Suprapubic skin (tissue), 4 donors: Measurements from ENCODE around the gene POU5F1. TPM values are rescaled to one million over a fixed set of nuclear protein-coding genes. Genes with fewer than 3 reads are reported as not detected.
A peak's percentile ranks its signal among the peaks of the same experiment; 100 is the strongest.
"Not testable (repeated sequence)": the region's sequence is repeated elsewhere in the genome, so short reads cannot be mapped to it uniquely, and the experiment has no call there.

Experiments
- DNase-seq, 2 donors: peaks; one replicate each; pipeline ENCODE4 v3.0.0-alpha.2; 2019; ENCODE audit warnings: low spot score in 2 of 2
- H3K27ac ChIP-seq: fragments of 200-600 bp; sonication (generic); one replicate; pipeline ENCODE4 v1.5.1; 2019
- H3K27me3 ChIP-seq: fragments of 200-600 bp; sonication (generic); one replicate; pipeline ENCODE4 v1.5.1; 2019
- H3K36me3 ChIP-seq: fragments of 200-600 bp; sonication (generic); one replicate; pipeline ENCODE4 v1.5.1; 2019
- H3K4me1 ChIP-seq: fragments of 200-600 bp; sonication (generic); one replicate; pipeline ENCODE4 v1.5.1; 2019
- H3K4me3 ChIP-seq: fragments of 200-600 bp; sonication (generic); one replicate; pipeline ENCODE4 v1.5.1; 2019; ENCODE audit warnings: mild to moderate bottlenecking
- H3K9me3 ChIP-seq: fragments of 200-600 bp; sonication (generic); one replicate; pipeline ENCODE4 v1.5.1; 2019
- EP300 ChIP-seq: sonication (generic); formaldehyde crosslinking; IDR thresholded peaks from one replicate; pipeline ENCODE4 v1.6.1; 2017; ENCODE audit warnings: antibody characterized with exemption
- POLR2A ChIP-seq, 2 donors: fragments of 450-650 bp; IDR thresholded peaks; one replicate each; pipeline ENCODE4 v1.6.1; 2017; ENCODE audit warnings: antibody characterized with exemption in 2 of 2, mild to moderate bottlenecking in 2 of 2, moderate library complexity in 2 of 2
- POLR2AphosphoS5 ChIP-seq, 3 donors: sonication (generic); formaldehyde crosslinking; IDR thresholded peaks; one replicate each; pipeline ENCODE4 v1.6.1; 2017; ENCODE audit warnings: antibody characterized with exemption in 3 of 3
- whole genome bisulfite sequencing: methylation state at CpG from one replicate; pipeline ENCODE4 v1.1.5; 2018; 5-methylcytosine and 5-hydroxymethylcytosine counted together
- total RNA-seq, 4 donors: library from RNA; depleted of rRNA; stranded (reverse); fragments of >200 nt; gene quantifications; one replicate each; pipeline ENCODE4 v1.1.0, GENCODE V29; 2016
- TF ChIP-seq, protein P1 (sequence below), 2 donors: fragments of 200-600 bp in 1 of 2; fragments of 450-650 bp in 1 of 2; sonication (generic) in 1 of 2; IDR thresholded peaks; one replicate each; pipeline ENCODE4 v1.5.1; 2016 to 2019; ENCODE audit warnings: antibody characterized with exemption in 2 of 2, mild to moderate bottlenecking in 1 of 2, moderate library complexity in 1 of 2

Gene POU5F1
- total RNA-seq, 4 donors from 2014 or later = 0.85 to 13.0 (median 7.7) TPM

DNA sequence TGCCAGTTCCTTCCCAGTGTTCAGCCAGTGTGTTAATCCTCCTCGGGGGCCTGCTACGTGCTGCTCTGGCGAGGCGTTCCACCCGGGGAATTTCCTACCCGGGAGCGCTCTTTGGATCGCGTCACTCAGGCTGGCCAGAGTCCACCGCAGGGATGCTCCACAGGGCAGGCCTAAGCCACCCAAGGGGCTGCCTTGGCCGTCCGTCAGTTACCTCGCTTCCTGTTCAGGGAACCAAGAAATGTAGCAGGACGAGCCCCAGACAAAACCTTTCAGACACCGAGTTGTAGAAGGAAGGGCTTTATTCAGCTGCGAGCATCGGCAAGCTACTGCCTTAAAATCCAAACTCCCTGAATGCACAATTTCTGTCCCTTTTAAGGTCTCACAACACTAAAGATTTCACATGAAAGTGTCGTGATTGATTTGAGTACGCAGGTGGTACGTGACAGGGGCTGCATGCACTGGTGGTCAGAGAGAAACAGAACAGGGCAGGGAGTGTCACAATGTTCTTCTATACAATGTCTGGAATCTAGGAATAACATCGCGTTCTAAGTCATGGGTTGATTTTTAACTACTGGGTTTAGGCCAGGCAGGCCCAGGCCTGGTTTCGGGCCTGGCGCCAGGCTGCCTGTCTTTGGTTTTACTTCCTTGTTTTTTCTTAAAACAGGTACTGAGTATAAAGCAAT is 15.7 kb upstream of the POU5F1 start:
- peaks cover 12% of the 10 kb centered on the region for H3K4me1 ChIP-seq
- peak overlapping the region; percentile 17 for H3K4me3 ChIP-seq
- peak overlapping the region; percentile 86 for H3K27ac ChIP-seq
- no peaks in the 10 kb centered on the region for H3K9me3 ChIP-seq
- no peaks in the 10 kb centered on the region for H3K27me3 ChIP-seq
- DNase-seq = peak in 1 of 2 donors; percentile 88
- 61% methylated on average over 18 of the region's 24 CpGs for WGBS
- TF ChIP-seq POLR2AphosphoS5 (IDR thresholded peaks at IDR 0.05) (no peak), POLR2A (IDR thresholded peaks at IDR 0.05) (no peak), EP300 (no peak)
- TF ChIP-seq, protein P1, sequence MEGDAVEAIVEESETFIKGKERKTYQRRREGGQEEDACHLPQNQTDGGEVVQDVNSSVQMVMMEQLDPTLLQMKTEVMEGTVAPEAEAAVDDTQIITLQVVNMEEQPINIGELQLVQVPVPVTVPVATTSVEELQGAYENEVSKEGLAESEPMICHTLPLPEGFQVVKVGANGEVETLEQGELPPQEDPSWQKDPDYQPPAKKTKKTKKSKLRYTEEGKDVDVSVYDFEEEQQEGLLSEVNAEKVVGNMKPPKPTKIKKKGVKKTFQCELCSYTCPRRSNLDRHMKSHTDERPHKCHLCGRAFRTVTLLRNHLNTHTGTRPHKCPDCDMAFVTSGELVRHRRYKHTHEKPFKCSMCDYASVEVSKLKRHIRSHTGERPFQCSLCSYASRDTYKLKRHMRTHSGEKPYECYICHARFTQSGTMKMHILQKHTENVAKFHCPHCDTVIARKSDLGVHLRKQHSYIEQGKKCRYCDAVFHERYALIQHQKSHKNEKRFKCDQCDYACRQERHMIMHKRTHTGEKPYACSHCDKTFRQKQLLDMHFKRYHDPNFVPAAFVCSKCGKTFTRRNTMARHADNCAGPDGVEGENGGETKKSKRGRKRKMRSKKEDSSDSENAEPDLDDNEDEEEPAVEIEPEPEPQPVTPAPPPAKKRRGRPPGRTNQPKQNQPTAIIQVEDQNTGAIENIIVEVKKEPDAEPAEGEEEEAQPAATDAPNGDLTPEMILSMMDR (IDR thresholded peaks at IDR 0.05) = no peak
- no peaks in the 10 kb centered on the region for H3K36me3 ChIP-seq

DNA sequence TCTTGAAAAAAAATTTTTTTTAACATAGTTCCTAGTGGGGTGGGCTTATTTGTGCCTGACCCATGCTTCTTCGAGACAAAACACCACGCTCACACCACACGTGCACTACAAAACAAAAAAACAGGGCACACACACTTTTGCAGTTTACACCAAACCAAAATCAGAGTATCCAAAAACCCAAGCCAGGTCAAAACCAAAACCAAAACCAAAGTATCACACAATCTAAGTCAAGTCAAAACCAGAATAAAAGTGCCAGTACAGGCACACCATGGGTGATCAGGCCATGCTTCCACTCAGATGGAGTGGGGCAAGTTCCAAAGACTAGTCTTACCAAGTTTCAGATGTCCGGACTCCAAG is 15.2 kb upstream of the POU5F1 start:
- WGBS = 40% methylated on average over 4 of the region's 4 CpGs

DNA sequence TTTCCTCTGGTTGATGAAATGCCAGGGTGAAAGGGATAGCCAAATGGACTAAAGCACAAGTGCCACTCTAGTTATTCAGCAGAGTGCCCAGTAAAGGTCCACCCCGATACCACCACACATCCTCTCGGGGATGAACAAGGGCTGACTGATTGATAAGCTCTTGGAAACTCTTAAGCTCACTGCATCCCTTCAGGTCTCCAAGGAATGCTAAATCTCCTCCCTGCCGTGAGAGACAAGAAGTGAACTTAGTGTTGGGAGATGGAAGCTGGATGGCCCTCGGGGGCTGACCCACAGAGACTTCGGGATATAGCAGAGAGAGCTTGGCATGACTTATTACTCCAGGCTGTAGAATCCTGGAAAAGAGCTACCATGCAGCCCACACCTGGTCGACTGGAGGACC is 13.4 kb upstream of the POU5F1 start:
- not testable (repeated sequence) for H3K36me3 ChIP-seq, H3K4me3 ChIP-seq, H3K9me3 ChIP-seq, DNase-seq, H3K27ac ChIP-seq, H3K27me3 ChIP-seq
- WGBS = 66% methylated on average over 6 of the region's 6 CpGs
- H3K4me1 ChIP-seq = peaks cover 12% of the 10 kb centered on the region

More for the DNA sequence above, 15.2 kb upstream of the POU5F1 start:
- Histone ChIP-seq H3K27ac (peak overlapping the region; percentile 86), H3K4me3 (peak overlapping the region; percentile 17), H3K4me1 (peaks cover 12% of the 10 kb centered on the region)
- not testable (repeated sequence) for H3K9me3 ChIP-seq, H3K27me3 ChIP-seq, DNase-seq, H3K36me3 ChIP-seq

DNA sequence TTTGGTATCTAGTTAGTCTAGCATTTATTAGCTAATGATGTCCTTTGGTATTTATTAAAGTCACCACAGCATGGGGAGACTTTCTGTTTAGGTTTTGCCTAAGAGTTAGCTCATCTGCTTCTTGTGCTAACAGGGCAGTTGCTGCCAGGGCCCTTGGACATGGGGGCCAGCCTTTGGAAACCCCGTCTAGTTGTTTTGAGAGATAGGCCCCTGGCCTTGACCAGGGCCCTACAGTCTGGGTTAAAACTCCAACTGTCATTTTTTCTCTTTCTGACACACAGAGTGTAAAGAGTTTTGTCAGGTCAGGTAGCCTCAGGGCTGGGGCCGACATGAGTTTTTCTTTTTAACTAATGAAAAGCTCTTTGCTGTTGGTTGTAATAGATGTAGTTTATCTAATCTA is 12.8 kb upstream of the POU5F1 start:
- H3K36me3 ChIP-seq, H3K9me3 ChIP-seq, DNase-seq, H3K4me3 ChIP-seq, H3K27me3 ChIP-seq, H3K27ac ChIP-seq: not testable (repeated sequence)
- H3K4me1 ChIP-seq = peaks cover 16% of the 10 kb centered on the region
- WGBS = 70% methylated on average over 2 of the region's 2 CpGs

- WGBS = 88% methylated on average over 24 of the region's 26 CpGs
- Histone ChIP-seq H3K27ac (no peak overlapping the region), H3K4me1 (peaks cover 11% of the 10 kb centered on the region), H3K4me3 (peak overlapping the region; percentile 23), H3K9me3 (no peaks in the 10 kb centered on the region), H3K36me3 (peaks cover under 1% of the 10 kb centered on the region), H3K27me3 (no peaks in the 10 kb centered on the region)
- DNase-seq = peak in 1 of 2 donors; percentile 90
- TF ChIP-seq POLR2AphosphoS5 (IDR thresholded peaks at IDR 0.05) = no peak
- TF ChIP-seq, protein P1 (IDR thresholded peaks at IDR 0.05) = no peak
- no peak for TF ChIP-seq POLR2A (IDR thresholded peaks at IDR 0.05)
- TF ChIP-seq EP300 = no peak
Observed at GRCh38 chr6:31180500-31180899, 10.0 kb upstream of the POU5F1 start.

DNA sequence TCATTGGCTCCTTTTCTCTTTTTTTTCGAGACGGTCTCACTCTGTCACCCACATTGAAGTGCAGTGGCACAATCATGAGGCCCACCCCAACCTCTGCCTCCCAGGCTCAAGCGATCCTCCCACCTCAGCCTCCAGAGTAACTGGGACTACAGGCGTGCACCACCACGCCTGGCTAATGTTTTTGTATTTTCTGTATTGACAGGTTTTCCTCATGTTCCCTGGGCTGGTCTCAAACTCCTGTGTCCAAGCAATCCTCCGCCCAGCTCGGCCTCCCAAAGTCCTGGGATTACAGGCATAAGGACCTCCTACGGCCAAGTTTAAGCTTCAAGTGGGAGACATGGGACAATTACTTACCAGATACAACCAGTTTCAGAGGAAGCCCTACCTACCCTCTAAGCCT is 9.4 kb upstream of the POU5F1 start:
- Histone ChIP-seq H3K4me3 (no peak overlapping the region), H3K4me1 (peaks cover 5% of the 10 kb centered on the region), H3K9me3 (no peaks in the 10 kb centered on the region), H3K36me3 (peaks cover 3% of the 10 kb centered on the region), H3K27me3 (no peaks in the 10 kb centered on the region), H3K27ac (no peak overlapping the region)
- no peak for DNase-seq
- WGBS = 99% methylated on average over 8 of the region's 8 CpGs
- TF ChIP-seq, protein P1 (IDR thresholded peaks at IDR 0.05) = no peak
- no peak for TF ChIP-seq POLR2AphosphoS5 (IDR thresholded peaks at IDR 0.05)
- no peak for TF ChIP-seq EP300

GRCh38 chr6:31179042-31179386 is 8.5 kb upstream of the POU5F1 start:
- peaks cover 4% of the 10 kb centered on the region for H3K4me1 ChIP-seq
- TF ChIP-seq POLR2AphosphoS5 (IDR thresholded peaks at IDR 0.05) (no peak), POLR2A (IDR thresholded peaks at IDR 0.05) (no peak), EP300 (no peak)
- TF ChIP-seq, protein P1 (IDR thresholded peaks at IDR 0.05) = no peak
- no peaks in the 10 kb centered on the region for H3K9me3 ChIP-seq
- 51% methylated on average over 4 of the region's 4 CpGs for WGBS
- H3K4me3 ChIP-seq = no peak overlapping the region
- no peak overlapping the region for H3K27ac ChIP-seq
- H3K27me3 ChIP-seq = no peaks in the 10 kb centered on the region
- peaks cover 3% of the 10 kb centered on the region for H3K36me3 ChIP-seq
- no peak for DNase-seq
